Right atrium auricular region (tissue), 2 donors: ENCODE results near the gene SLC37A3. TPM values are rescaled to one million over a fixed set of nuclear protein-coding genes. Genes with fewer than 3 reads are reported as not detected.

Source experiments
- DNase-seq: peaks from one replicate; pipeline ENCODE4 v3.0.0-alpha.2; 2019; ENCODE audit warnings: low spot score
- H3K27ac ChIP-seq, 2 donors: fragments of 200-600 bp; sonication (generic); 1 replicate in 1 of 2; 2 replicates in 1 of 2; pipeline ENCODE4 v1.5.1; 2016 to 2019
- H3K27me3 ChIP-seq, 2 donors: fragments of 200-600 bp; sonication (generic); one replicate each; pipeline versions ENCODE4 v1.5.1 to v1.6.0; 2017 to 2019
- H3K36me3 ChIP-seq: fragments of 200-600 bp; sonication (generic); one replicate; pipeline ENCODE4 v1.5.1; 2016
- H3K4me1 ChIP-seq, 2 donors: fragments of 200-600 bp; sonication (generic); one replicate each; pipeline versions ENCODE4 v1.5.1 to v1.6.0; 2017 to 2019
- H3K4me3 ChIP-seq, 2 donors: fragments of 200-600 bp; sonication (generic); 1 replicate in 1 of 2; 2 replicates in 1 of 2; pipeline ENCODE4 v1.5.1; 2017 to 2019; ENCODE audit warnings: mild to moderate bottlenecking in 1 of 2, moderate library complexity in 1 of 2
- H3K9me3 ChIP-seq, 2 donors: fragments of 200-600 bp; sonication (generic); one replicate each; pipeline ENCODE4 v1.5.1; 2019
- CTCF ChIP-seq, 2 donors: fragments of 200-600 bp; sonication (generic); IDR thresholded peaks; one replicate each; pipeline ENCODE4 v1.5.1; 2019; ENCODE audit warnings: antibody characterized with exemption in 2 of 2
- total RNA-seq, 2 donors: library from RNA; depleted of rRNA; stranded (reverse); fragments of >200 nt; gene quantifications; one replicate each; pipeline ENCODE4 v1.1.0, GENCODE V29; 2016

SLC37A3 gene
- total RNA-seq, 2 donors from 2014 or later: 20.1 to 26.6 TPM

DNA sequence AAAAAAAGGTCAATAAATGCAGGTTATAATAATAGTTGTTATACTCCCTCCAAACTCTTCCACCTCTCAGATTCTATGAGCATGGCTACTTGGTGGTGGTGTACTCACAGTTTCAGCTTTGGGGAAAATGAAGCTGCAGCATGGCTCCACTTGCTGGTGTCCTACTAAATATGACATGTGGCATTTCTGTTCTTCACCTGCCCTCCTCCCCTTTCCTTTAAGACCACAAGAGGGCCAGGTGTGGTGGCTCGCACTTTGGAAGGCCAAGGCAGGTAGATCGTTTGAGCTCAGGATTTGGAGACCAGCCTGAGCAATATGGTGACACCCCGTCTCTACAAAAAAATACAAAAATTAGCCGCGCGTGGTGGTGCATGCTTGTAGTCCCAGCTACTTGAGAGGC lies 101.1 kb downstream of the SLC37A3 start:
- Histone ChIP-seq H3K9me3 (no peaks in the 10 kb centered on the region), H3K4me1 (no peaks in the 10 kb centered on the region), H3K36me3 (no peaks in the 10 kb centered on the region), H3K4me3 (no peak overlapping the region), H3K27ac (no peak overlapping the region), H3K27me3 (no peaks in the 10 kb centered on the region)
- no peak for TF ChIP-seq CTCF (IDR thresholded peaks at IDR 0.05)
- no peak for DNase-seq

DNA sequence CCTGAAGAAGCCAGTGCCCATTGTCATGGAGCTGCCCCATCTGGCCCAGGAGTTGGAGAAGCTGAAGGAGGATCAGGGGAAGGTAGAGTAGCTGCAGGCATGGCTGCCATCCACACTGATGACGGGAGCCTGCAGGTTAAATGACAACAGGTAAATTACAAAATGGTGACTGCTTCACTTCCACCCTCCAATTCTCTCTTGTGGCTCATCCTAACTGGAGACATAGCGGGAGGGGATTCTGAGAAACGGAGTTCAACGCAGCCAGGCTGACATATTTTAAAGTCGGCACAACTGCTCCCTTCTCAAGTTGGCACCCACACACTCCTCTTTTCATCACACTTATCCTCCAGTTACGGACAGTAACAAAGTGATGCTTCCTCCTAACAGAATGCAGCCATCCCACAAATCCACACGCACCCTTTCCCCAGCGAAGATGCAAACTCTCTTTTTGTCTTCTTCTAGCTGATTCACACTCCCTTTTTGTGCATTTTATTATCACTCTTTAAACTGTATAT lies 103.0 kb downstream of the SLC37A3 start:
- no peaks in the 10 kb centered on the region for H3K27me3 ChIP-seq

GRCh38 chr7:140294454-140294853 lies 103.9 kb downstream of the SLC37A3 start:
- Histone ChIP-seq H3K27me3 (no peaks in the 10 kb centered on the region), H3K4me1 (no peaks in the 10 kb centered on the region), H3K36me3 (no peaks in the 10 kb centered on the region), H3K4me3 (no peak overlapping the region), H3K9me3 (no peaks in the 10 kb centered on the region), H3K27ac (no peak overlapping the region)
- no peak for DNase-seq
- no peak for TF ChIP-seq CTCF (IDR thresholded peaks at IDR 0.05)

More for the DNA sequence above, 103.0 kb downstream of the SLC37A3 start:
- Histone ChIP-seq H3K4me1 (no peaks in the 10 kb centered on the region), H3K36me3 (no peaks in the 10 kb centered on the region), H3K9me3 (no peaks in the 10 kb centered on the region), H3K4me3 (no peak overlapping the region), H3K27ac (no peak overlapping the region)
- TF ChIP-seq CTCF (IDR thresholded peaks at IDR 0.05): no peak
- DNase-seq: no peak

DNA sequence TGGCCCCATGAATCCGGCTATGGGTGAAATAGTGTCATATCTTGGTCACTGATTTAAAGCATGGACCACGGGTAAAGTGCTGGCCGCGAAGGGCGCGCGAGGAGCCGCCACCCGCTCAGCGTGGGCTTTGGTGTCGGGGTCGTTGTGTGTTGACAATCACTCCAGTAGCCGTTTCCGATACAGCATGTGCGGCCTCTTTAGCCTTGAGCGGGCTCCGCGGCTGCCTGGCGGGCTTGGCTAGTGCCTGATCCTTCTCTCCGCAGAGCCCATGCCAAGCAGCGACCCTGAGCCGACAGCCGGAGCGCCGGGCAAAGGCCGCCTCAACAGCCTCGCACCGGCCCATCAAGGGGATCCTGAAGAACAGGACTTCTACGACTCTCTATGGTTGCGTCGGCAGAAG lies 105.9 kb downstream of the SLC37A3 start:
- no peaks in the 10 kb centered on the region for H3K9me3 ChIP-seq
- H3K27me3 ChIP-seq: no peaks in the 10 kb centered on the region
- no peaks in the 10 kb centered on the region for H3K4me1 ChIP-seq
- DNase-seq: no peak
- H3K36me3 ChIP-seq: no peaks in the 10 kb centered on the region
- no peak overlapping the region for H3K4me3 ChIP-seq
- H3K27ac ChIP-seq: no peak overlapping the region
- no peak for TF ChIP-seq CTCF (IDR thresholded peaks at IDR 0.05)

- Histone ChIP-seq H3K27me3 (no peaks in the 10 kb centered on the region), H3K27ac (no peak overlapping the region), H3K4me3 (no peak overlapping the region), H3K36me3 (no peaks in the 10 kb centered on the region), H3K4me1 (no peaks in the 10 kb centered on the region), H3K9me3 (no peaks in the 10 kb centered on the region)
- no peak for TF ChIP-seq CTCF (IDR thresholded peaks at IDR 0.05)
- DNase-seq: no peak
These were observed 108.5 kb downstream of the SLC37A3 start for GRCh38 chr7:140289804-140290203.

GRCh38 chr7:140287988-140288387 lies 110.3 kb downstream of the SLC37A3 start:
- TF ChIP-seq CTCF (IDR thresholded peaks at IDR 0.05): no peak
- Histone ChIP-seq H3K4me3 (no peak overlapping the region), H3K4me1 (no peaks in the 10 kb centered on the region), H3K27me3 (no peaks in the 10 kb centered on the region), H3K27ac (no peak overlapping the region), H3K36me3 (no peaks in the 10 kb centered on the region), H3K9me3 (no peaks in the 10 kb centered on the region)
- DNase-seq: no peak
